ENCODE data around the gene PI4K2B. TPM values are rescaled to one million over a fixed set of nuclear protein-coding genes. Genes with fewer than 3 reads are reported as not detected.
"Not testable (repeated sequence)": the region's sequence is repeated elsewhere in the genome, so short reads cannot be mapped to it uniquely, and the experiment has no call there.

PI4K2B gene
- total RNA-seq, 1 experiment from 2014 or later = 19.3 TPM

GRCh38 chr4:25242195-25242594, 8.4 kb downstream of the PI4K2B start:
- H3K36me3 ChIP-seq (ENCODE audit: control insufficient read depth in 1 of 2, insufficient read depth in 2 of 2, low read length in 2 of 2); ATAC-seq; POLR2A ChIA-PET; BruUV-seq (replicated peaks); H2AFZ ChIP-seq (ENCODE audit: low read depth, low read length, poor library complexity, severe bottlenecking); H3K4me1 ChIP-seq (ENCODE audit: control insufficient read depth in 1 of 2, insufficient read depth in 2 of 2, low read length in 2 of 2); H3K27ac ChIP-seq (ENCODE audit: low read depth, low read length); DNase-seq (ENCODE audit: low read depth, low spot score); H3K9me2 ChIP-seq (ENCODE audit: insufficient read depth); H3K9me3 ChIP-seq (ENCODE audit: control insufficient read depth in 1 of 2, insufficient read depth in 1 of 2, low read depth in 1 of 2, low read length in 2 of 2); H3K9ac ChIP-seq (ENCODE audit: low read length); H3K4me3 ChIP-seq (replicated peaks in 1 of 2; ENCODE audit: low read depth in 1 of 2, low read length in 2 of 2); H3K27me3 ChIP-seq (ENCODE audit: insufficient read depth, low read length); RAD21 ChIA-PET (ENCODE audit: low non-redundant PET in 1 of 2, low total read pairs in 2 of 2, uncharacterized antibody in 2 of 2, unreplicated experiment in 2 of 2); intact Hi-C loops (cut with micrococcal nuclease); H4K20me1 ChIP-seq (ENCODE audit: insufficient read depth); CTCF ChIA-PET; H3K4me2 ChIP-seq (ENCODE audit: low read length): not testable (repeated sequence)
- H3K79me2 ChIP-seq (ENCODE audit: insufficient read depth, low read length) = peaks cover 20% of the 10 kb centered on the region

GRCh38 chr4:25245181-25245580, 11.3 kb downstream of the PI4K2B start:
- Histone ChIP-seq H2AFZ (ENCODE audit: low read depth, low read length, poor library complexity, severe bottlenecking) (no peak overlapping the region), H3K9me2 (ENCODE audit: insufficient read depth) (no peaks in the 10 kb centered on the region), H3K27ac (ENCODE audit: low read depth, low read length) (no peak overlapping the region), H3K4me2 (ENCODE audit: low read length) (no peak overlapping the region), H3K27me3 (ENCODE audit: insufficient read depth, low read length) (no peaks in the 10 kb centered on the region), H3K4me1 (ENCODE audit: control insufficient read depth in 1 of 2, insufficient read depth in 2 of 2, low read length in 2 of 2) (no peaks in the 10 kb centered on the region), H4K20me1 (ENCODE audit: insufficient read depth) (no peaks in the 10 kb centered on the region), H3K9me3 (ENCODE audit: control insufficient read depth in 1 of 2, insufficient read depth in 1 of 2, low read depth in 1 of 2, low read length in 2 of 2) (no peaks in the 10 kb centered on the region), H3K79me2 (ENCODE audit: insufficient read depth, low read length) (peaks cover 15% of the 10 kb centered on the region; the same call in 1 of the 2 replicates), H3K9ac (ENCODE audit: low read length) (no peak overlapping the region), H3K36me3 (ENCODE audit: control insufficient read depth in 1 of 2, insufficient read depth in 2 of 2, low read length in 2 of 2) (no peaks in the 10 kb centered on the region), H3K4me3 (replicated peaks in 1 of 2; ENCODE audit: low read depth in 1 of 2, low read length in 2 of 2) (no peak overlapping the region)
- intact Hi-C loops (cut with micrococcal nuclease) = no loop called here
- DNase-seq (ENCODE audit: low read depth, low spot score) = no peak
- CTCF ChIA-PET = no interaction called here
- no peak for TF ChIP-seq SP1 (IDR thresholded peaks at IDR 0.05; ENCODE audit: low read depth)
- TF ChIP-seq ZFX (IDR thresholded peaks at IDR 0.05) = no peak
- no peak for TF ChIP-seq EZH2 (IDR thresholded peaks at IDR 0.05)
- TF ChIP-seq YY1 (IDR thresholded peaks at IDR 0.05; ENCODE audit: extremely low read depth, insufficient replicate concordance, low read depth, low read length) = no peak
- no peak for TF ChIP-seq RAD21 (IDR thresholded peaks at IDR 0.05; ENCODE audit: low read depth)
- no peak for TF ChIP-seq FOSL1 (IDR thresholded peaks at IDR 0.05; ENCODE audit: low read depth)
- TF ChIP-seq SIN3A (IDR thresholded peaks at IDR 0.05; ENCODE audit: low read depth) = no peak
- TF ChIP-seq CTCF (IDR thresholded peaks at IDR 0.05 in 2 of 3, conservative IDR thresholded peaks at IDR 0.05 in 1 of 3; ENCODE audit: borderline replicate concordance in 1 of 3, insufficient read depth in 1 of 3, low read depth in 2 of 3, low read length in 2 of 3) = no peak
- no peak for TF ChIP-seq MAX (IDR thresholded peaks at IDR 0.05)
- TF ChIP-seq JUND (IDR thresholded peaks at IDR 0.05) = no peak
- TF ChIP-seq EZH2phosphoT487 (IDR thresholded peaks at IDR 0.05; ENCODE audit: borderline replicate concordance) = no peak
- no peak for TF ChIP-seq EGR1 (IDR thresholded peaks at IDR 0.05; ENCODE audit: low read depth)
- no peak for TF ChIP-seq ATF3 (IDR thresholded peaks at IDR 0.05)
- no peak for TF ChIP-seq SRF (IDR thresholded peaks at IDR 0.05; ENCODE audit: low read depth)
- no peak for TF ChIP-seq CBX3 (IDR thresholded peaks at IDR 0.05; ENCODE audit: low read depth)
- no peak for TF ChIP-seq ZBTB33 (IDR thresholded peaks at IDR 0.05; ENCODE audit: extremely low read depth, insufficient replicate concordance, low read length)
- RAD21 ChIA-PET (ENCODE audit: low non-redundant PET in 1 of 2, low total read pairs in 2 of 2, uncharacterized antibody in 2 of 2, unreplicated experiment in 2 of 2) = no interaction called here
- BruUV-seq (replicated peaks) = no TSS peak
- POLR2A ChIA-PET = no interaction called here
- ATAC-seq = no peak
